Stimulated activated CD8-positive, alpha-beta memory T cell treated with anti-CD3 and anti-CD28 coated beads, Interleukin-15, amount 100 ng/mL, for 4 hours (primary cell): ENCODE data around the gene PDZRN3.

Experiments
- DNase-seq, 2 donors: peaks; one replicate each; pipeline ENCODE4 v3.0.0-alpha.2; 2020; ENCODE audit warnings: low read depth in 2 of 2

Gene PDZRN3

DNA sequence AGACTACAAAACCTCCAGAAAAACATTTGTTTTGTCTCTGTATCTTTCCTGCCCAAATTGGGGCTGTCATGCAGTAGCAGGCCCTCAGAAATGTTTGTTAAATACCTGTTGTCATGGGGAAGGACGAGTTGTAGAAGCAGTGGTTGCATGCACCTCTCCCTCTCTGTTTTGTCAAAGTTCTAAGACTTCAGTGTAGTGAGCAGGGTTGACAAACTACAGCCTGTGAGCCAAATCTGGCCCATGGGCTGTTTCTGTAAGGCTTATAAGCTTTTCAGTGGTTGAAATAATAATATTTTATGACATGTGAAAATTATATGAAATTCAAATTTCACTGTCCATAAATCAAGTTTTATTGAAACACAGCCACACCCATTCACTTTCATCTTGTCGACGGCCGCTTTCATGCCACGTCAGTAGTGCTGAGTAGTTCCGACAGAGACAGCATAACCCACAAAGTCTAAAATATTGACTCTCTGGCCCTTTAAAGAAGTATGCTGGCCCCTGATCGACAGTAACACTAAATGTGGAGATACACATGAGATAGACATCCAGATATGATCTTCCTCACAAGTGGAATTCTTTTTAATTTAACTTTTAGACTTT is 102.9 kb downstream of the PDZRN3 start:
- no peak for DNase-seq

DNA sequence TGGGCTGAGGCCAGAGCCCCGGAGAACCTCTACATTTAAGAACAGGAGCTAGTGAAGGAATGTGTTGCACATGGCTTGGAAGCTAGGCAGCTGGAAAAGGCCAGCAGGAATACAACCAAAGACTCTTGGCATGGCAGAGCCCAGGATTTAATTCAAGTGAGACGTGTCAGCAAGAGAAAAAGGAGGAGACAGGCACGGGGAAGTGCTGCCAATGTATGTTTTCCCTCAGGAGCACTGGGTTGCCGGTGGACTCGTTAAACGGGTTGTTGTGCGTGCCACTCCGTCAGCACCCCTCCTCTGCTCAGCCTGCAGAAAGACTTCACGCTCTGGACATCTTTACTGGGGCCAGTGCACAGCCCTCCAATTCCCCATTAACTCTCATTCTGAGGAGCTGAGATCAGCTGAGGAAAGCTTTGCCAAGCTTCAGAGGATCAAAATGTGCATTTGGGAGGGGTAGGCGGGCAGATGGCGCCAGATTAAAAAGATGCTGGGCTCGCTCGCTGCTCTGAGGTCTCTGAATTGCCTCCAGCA is 103.7 kb downstream of the PDZRN3 start:
- no peak for DNase-seq

- no peak for DNase-seq
Observed at GRCh38 chr3:73516631-73517030, 108.1 kb downstream of the PDZRN3 start.

DNA sequence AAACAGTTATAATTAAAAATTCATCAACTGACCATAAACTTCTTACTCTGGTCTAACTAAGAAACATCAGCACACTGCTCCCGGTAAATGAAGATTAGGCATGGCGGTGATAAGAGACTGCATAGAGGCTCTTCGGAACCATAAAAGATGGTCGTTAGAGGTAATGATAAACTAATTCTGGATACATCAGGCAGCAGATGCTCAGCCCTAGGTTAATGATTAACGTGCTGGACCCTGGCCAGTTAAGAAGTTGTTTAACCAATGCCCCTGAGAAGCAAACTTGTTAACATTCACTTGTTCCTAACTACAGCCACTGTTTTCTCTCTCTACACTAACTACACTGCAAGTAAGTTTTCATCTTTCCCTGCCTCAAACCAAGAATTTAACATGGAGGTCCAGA is 111.5 kb downstream of the PDZRN3 start:
- no peak for DNase-seq

- DNase-seq, result no peak
Observed at GRCh38 chr3:73511571-73512525, 112.9 kb downstream of the PDZRN3 start.

- DNase-seq, result no peak
Observed at GRCh38 chr3:73510784-73511183, 114.0 kb downstream of the PDZRN3 start.

DNA sequence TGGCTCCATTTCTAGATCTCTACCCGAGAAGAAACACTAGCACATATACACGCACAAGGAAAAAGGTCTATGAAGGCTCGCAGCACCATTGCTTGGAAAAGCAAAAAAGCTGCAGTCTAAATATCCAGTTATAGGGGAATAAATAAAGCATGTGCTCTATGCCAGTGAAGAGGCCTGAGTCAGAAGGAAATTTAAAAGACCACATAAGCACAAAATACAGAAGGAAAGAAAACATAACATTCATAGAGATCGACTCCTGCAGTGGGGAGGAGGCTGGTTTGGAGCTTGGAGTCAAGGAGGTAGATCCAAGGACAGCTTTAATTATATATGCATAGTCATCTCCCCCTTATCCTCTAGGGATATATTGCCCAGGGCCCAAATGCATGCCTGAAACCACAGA is 114.4 kb downstream of the PDZRN3 start:
- no peak for DNase-seq

DNA sequence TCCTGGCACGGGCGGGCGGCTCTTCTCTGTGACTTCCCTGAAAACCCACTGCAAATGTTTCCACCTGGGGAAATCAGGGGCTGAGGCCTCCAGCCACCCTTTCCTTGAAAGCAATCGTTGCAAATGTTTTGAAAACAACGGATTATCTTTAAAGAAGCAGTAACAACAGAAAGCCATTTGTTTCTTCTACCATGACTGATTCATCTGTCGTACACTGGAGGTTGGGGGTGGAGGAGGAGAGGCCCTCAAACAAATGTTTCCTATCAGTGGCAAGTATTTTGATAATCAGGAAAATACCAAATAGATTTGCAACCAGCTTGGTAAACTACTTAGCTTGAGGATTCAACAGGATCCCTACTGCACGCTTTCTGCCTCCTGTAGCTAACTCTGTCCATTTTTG is 114.9 kb downstream of the PDZRN3 start:
- no peak for DNase-seq

DNA sequence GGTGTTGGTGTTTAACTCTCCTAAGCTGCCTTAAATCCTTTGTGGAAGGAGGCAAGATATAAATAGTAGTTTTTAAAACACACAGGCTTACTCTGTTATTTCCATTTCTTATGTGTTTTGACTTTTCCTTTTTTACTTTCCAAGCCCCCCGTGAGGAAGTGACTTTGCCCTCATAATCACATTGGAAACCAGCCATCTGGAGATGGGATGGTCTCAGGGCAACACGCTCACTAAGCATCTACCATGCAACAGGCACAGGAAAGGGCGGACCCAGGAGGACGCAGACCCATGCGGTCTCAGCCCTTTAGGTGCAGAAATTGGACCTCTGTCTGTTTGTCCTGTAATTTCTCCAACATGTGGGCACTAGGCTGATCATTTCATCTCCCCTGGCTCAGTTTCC is 115.7 kb downstream of the PDZRN3 start:
- DNase-seq, result no peak

DNA sequence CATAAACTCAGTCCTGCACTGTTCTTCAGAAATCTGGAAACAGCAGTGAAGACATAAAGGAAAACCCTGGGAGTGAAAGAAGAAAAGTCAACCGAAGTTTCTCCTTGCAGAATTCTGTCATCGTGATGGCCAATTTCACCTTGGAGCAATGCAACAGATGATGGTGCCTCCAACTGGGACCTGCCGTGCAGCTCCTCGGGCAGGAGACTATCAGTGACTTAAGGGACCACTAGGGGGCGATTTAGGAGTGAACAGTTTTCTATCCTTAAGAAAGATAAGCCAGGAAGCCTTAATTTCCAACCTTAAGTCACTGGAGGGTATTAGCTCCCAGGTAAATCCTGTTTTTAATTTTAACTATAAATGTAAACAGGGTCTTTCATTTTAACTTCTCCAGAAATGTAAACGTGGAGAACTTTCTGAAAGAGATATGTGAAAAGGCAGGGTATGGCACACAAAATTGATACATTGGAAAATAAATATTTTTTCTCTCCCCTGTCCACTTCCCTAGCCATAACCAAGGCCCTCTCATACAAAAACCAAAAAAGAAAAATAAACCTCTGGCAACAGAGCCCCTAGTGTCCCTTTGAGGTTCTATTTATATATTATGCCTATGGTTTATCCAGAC is 116.3 kb downstream of the PDZRN3 start:
- DNase-seq, result no peak

DNA sequence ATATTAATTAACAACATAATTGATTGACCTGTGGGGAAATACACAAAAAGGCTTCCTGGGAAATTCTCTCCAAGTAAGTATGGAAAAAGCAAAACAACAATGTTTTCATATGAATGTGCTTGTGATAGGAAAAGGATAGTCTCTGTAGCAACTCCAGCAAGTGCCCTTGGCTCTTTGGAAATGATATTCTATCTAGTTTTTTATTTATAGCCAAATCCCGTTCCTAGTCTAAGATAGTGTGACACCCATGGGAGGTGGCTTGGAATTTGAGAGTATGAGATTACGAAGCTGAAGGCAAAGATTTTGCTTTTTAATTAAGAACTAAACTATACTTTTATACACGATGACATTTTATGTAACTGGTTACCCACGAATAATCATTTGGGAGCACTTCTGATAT is 119.9 kb downstream of the PDZRN3 start:
- no peak for DNase-seq

DNA sequence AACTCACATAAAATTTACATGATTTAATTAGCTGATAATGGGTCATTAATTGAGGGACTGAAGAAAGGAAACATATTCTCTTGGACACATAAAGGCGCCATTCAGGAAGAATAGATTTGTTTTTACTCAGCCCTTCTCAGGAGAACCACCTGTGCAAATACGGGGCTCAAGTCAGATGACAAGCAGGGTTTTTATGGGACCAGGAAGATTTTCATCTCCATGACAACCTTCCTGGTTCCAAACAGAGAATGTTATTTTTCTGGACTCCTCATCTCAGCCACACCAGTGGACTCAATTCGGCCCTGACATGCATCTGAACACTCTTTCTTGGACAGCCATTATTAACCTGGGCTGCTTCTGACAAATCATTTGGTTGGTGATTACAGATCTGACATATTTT is 120.5 kb downstream of the PDZRN3 start:
- DNase-seq, result no peak

DNA sequence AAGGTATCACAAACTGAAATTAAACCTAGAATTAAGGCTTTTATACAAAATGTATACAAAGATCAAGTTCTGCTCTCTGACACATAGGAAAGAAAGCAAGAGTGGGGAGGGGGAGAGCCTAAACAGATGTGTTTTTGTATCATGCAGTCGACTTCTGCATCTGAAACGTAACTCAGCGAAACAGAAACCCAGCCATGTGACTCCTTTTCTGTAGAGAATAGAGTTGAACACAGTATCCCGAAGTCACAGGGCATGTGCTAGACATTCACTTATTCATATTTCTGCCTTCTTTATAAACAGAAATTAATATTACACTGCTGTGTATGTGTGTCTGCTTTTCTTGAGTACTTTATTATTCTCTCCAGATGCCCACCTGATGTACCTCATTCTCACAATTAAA is 121.0 kb downstream of the PDZRN3 start:
- no peak for DNase-seq

DNA sequence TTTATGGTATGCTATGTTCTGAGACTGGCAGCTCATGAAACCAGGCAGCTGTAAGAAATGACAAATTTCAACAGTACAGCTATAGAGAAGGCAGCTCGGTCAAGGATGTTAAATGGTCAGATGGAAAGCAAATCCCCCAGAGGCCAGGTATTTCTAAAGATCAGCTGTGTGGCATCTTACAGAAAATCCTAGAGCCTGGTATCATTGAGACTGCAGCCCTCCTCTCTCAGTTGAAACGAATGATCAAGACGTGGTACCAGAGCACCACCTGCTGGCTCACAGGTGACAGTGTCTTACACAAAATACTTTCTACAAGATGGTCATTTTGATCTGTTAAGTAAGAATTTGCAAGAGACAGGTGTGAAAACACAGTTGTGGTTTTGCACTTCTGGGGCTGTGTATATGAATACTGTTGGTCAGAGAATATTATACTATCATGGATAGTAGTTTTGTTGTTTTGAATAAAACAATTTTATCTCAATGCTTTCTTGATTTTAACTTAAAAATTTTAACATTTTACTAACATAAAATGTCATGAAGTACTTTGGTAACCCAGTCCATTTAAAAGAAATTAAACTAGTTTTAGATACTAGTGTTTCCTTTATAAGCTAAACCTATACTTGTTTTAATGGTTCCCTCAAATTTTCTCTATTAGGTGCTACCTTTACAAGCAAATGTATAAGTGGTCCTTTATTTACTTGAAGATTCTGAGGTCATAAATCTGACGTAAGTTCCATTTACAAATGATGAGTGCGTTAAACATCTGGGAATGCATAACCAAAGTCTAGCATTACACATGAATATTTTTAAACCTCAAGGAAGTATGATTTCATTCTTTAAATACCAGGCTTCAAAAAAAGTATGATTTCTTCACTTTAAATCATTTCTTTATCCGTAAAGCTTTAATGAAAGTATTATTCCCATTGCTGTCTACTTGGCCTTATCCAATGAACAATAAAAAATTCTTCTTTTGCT is 121.8 kb downstream of the PDZRN3 start:
- DNase-seq, result no peak

GRCh38 chr3:73500321-73500720 is 124.4 kb downstream of the PDZRN3 start:
- no peak for DNase-seq

DNA sequence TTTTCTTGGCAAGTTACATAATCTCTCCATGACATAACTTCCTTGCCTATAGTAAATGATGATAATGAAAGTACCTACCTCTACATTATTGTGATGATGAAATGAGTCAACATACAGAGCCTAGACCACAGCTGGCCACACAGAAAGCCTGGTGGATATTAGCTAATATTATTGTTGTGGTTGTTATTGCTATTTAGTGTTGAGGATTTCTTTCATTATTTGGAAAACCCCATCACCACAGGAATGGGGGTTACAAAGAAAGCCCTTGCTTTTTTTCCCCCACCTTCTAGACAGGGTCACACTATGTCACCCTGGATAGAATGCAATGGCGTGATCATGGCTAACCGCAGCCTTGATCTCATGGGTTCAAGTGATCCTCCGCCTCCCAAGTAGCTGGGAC is 125.0 kb downstream of the PDZRN3 start:
- DNase-seq, result no peak

DNA sequence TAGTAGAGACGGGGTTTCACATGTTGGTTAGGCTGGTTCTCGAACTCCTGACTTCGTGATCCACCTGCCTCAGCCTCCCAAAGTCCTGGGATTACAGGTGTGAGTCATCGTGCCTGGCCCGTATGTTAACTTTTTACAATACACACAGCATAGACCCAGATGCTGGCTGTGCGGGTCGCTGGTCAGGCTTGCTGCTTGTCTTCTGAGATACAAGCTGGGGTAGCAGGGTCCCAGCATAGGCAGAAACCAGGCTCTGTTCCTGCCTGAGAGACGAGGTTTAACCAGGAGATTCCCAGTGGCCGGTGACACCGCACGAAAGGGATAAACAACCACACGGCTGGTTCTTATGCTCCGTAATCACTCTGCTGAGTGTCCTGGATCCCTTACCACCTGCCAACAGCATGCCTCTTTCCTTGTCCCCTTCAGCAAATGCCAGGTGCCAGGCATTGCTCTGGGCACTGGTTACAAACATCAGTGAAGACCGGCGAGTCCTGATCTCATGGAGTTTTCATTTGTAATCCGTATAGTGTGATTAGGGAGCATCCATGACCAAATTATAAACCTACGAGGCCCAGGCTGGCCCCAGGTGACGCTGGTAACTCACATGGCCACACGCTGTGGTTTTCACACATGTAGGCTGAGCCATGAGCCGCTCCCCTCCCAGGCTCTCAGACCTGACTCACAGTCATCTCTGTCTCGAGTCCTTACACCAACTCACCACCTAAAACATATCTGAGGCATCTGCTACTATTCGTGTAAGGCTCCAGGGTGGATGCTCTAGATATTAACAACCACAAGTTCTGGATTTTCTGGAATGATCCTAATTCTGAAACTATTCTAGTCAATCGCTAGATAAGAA is 125.7 kb downstream of the PDZRN3 start:
- no peak for DNase-seq

DNA sequence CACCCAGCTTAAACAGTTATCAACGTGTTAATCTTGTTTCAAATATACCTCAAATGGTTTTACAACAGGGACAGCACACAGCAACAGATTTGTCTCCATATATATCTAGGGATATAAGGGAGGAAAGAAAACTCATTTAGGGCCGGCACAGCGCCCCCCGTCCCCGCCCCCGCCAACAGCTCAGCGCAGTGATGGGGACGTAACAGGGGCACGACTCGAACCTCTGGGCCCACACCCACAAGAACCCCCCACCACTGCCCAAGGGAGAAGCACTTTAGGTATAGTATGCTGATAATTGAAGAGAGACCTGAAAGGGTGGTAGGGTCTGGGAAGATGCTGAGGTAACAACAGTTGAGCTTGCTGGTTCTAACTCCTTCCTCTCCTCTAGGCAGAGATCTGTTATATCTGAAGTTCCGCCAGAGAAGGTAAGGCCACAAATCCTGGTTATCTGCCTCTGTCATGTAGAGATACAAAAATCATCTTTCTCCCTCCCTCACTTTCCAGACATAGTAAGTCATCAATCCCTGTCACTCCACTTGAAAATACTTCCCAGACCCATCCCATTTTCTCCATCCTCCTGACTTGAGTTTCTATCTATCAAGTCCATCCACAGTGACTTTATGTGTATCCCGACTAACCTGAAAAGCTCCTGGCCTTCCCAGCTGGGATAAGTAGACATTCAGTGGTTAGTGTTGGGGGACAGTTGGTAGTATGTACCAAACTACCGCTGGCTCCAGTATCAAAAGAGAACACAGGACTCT is 126.9 kb downstream of the PDZRN3 start:
- no peak for DNase-seq

- no peak for DNase-seq
Observed at GRCh38 chr3:73493543-73494308, 131.0 kb downstream of the PDZRN3 start.
